Activated naive CD4-positive, alpha-beta T cell treated with anti-CD3 and anti-CD28 coated beads for 36 hours (primary cell): Measurements from ENCODE around the gene STUM. TPM values are rescaled to one million over a fixed set of nuclear protein-coding genes. Genes with fewer than 3 reads are reported as not detected.

Experiments used
- CTCF ChIA-PET: fragments of 350-600 bp; sonication (Branson Sonifier 250); formaldehyde crosslinking; loops from one replicate; lab custom pipeline; 2021; ENCODE audit warnings: antibody characterized with exemption; lab: Charles Lee
- DNase-seq: peaks from one replicate; pipeline ENCODE4 v3.0.0-alpha.2; 2020
- H3K27ac Mint-ChIP-seq: one replicate; pipeline ENCODE4 v1.8.0; 2021; ENCODE audit warnings: mild to moderate bottlenecking, mixed read lengths
- H3K27me3 Mint-ChIP-seq: one replicate; pipeline ENCODE4 v1.8.0; 2021; ENCODE audit warnings: low read depth, mixed read lengths
- H3K36me3 Mint-ChIP-seq: one replicate; pipeline ENCODE4 v1.8.0; 2021; ENCODE audit warnings: low read depth, mixed read lengths
- H3K4me1 Mint-ChIP-seq: one replicate; pipeline ENCODE4 v1.8.0; 2021; ENCODE audit warnings: low read depth, mixed read lengths
- H3K4me3 Mint-ChIP-seq: one replicate; pipeline ENCODE4 v1.8.0; 2021; ENCODE audit warnings: mild to moderate bottlenecking, moderate library complexity, mixed read lengths
- H3K9me3 Mint-ChIP-seq: one replicate; pipeline ENCODE4 v1.8.0; 2021; ENCODE audit warnings: mixed read lengths
- intact Hi-C: fragments of 100-400 bp; cut with micrococcal nuclease; formaldehyde crosslinking; loops from one replicate; pipeline ENCODE4 v1.15.1; 2023
- total RNA-seq, 2 experiments: library from RNA; stranded (reverse); gene quantifications; one replicate each; pipeline ENCODE4 v1.2.3, GENCODE V29; 2021

STUM gene
- total RNA-seq, 2 experiments from 2014 or later = not detected

GRCh38 chr1:226552061-226552460 is 3.5 kb downstream of the STUM start:
- peaks cover 53% of the 10 kb centered on the region for H3K27me3 Mint-ChIP-seq
- H3K27ac Mint-ChIP-seq = no peak overlapping the region
- no peak for DNase-seq
- H3K4me1 Mint-ChIP-seq = peaks cover 10% of the 10 kb centered on the region
- CTCF ChIA-PET = no interaction called here
- H3K9me3 Mint-ChIP-seq = no peaks in the 10 kb centered on the region
- intact Hi-C loops = no loop called here
- no peaks in the 10 kb centered on the region for H3K36me3 Mint-ChIP-seq
- H3K4me3 Mint-ChIP-seq = no peak overlapping the region

GRCh38 chr1:226553266-226553923 is 4.8 kb downstream of the STUM start:
- no peaks in the 10 kb centered on the region for H3K9me3 Mint-ChIP-seq
- no peak for DNase-seq
- no peak overlapping the region for H3K27ac Mint-ChIP-seq
- peaks cover 53% of the 10 kb centered on the region for H3K27me3 Mint-ChIP-seq
- no peaks in the 10 kb centered on the region for H3K36me3 Mint-ChIP-seq
- intact Hi-C loops = no loop called here
- H3K4me3 Mint-ChIP-seq = no peak overlapping the region
- CTCF ChIA-PET = interaction anchor here (0.7 kb wide), 1 partner anchor 47 kb away, joined by 3 read pairs; no protein-coding TSS in a partner anchor
- H3K4me1 Mint-ChIP-seq = peaks cover 10% of the 10 kb centered on the region

GRCh38 chr1:226553924-226554282 is 5.3 kb downstream of the STUM start:
- CTCF ChIA-PET = no interaction called here
- H3K36me3 Mint-ChIP-seq = no peaks in the 10 kb centered on the region
- no peak for DNase-seq
- peaks cover 10% of the 10 kb centered on the region for H3K4me1 Mint-ChIP-seq
- peaks cover 53% of the 10 kb centered on the region for H3K27me3 Mint-ChIP-seq
- no peak overlapping the region for H3K27ac Mint-ChIP-seq
- no peak overlapping the region for H3K4me3 Mint-ChIP-seq
- H3K9me3 Mint-ChIP-seq = no peaks in the 10 kb centered on the region
- intact Hi-C loops = no loop called here

GRCh38 chr1:226555092-226555491 is 6.5 kb downstream of the STUM start:
- intact Hi-C loops = no loop called here
- no peaks in the 10 kb centered on the region for H3K9me3 Mint-ChIP-seq
- H3K4me1 Mint-ChIP-seq = peaks cover 3% of the 10 kb centered on the region
- H3K27ac Mint-ChIP-seq = no peak overlapping the region
- peaks cover 46% of the 10 kb centered on the region for H3K27me3 Mint-ChIP-seq
- CTCF ChIA-PET = interaction anchor here (0.7 kb wide), 1 partner anchor 9 kb away, joined by 3 read pairs; no protein-coding TSS in a partner anchor
- H3K36me3 Mint-ChIP-seq = no peaks in the 10 kb centered on the region
- H3K4me3 Mint-ChIP-seq = no peak overlapping the region
- DNase-seq = no peak

- CTCF ChIA-PET = no interaction called here
- no peak overlapping the region for H3K4me3 Mint-ChIP-seq
- no peaks in the 10 kb centered on the region for H3K4me1 Mint-ChIP-seq
- intact Hi-C loops = no loop called here
- no peak overlapping the region for H3K27ac Mint-ChIP-seq
- peaks cover 30% of the 10 kb centered on the region for H3K27me3 Mint-ChIP-seq
- H3K36me3 Mint-ChIP-seq = no peaks in the 10 kb centered on the region
- no peak for DNase-seq
- no peaks in the 10 kb centered on the region for H3K9me3 Mint-ChIP-seq
Measured at GRCh38 chr1:226557424-226557823, 8.9 kb downstream of the STUM start.

GRCh38 chr1:226558036-226558650 is 9.6 kb downstream of the STUM start:
- H3K27ac Mint-ChIP-seq = no peak overlapping the region
- peaks cover 24% of the 10 kb centered on the region for H3K27me3 Mint-ChIP-seq
- intact Hi-C loops = no loop called here
- no peaks in the 10 kb centered on the region for H3K36me3 Mint-ChIP-seq
- CTCF ChIA-PET = interaction anchor here (0.5 kb wide), 2 partner anchors 114 to 159 kb away, joined by 3 to 8 read pairs; no protein-coding TSS in a partner anchor
- H3K4me3 Mint-ChIP-seq = no peak overlapping the region
- H3K9me3 Mint-ChIP-seq = no peaks in the 10 kb centered on the region
- no peak for DNase-seq
- no peaks in the 10 kb centered on the region for H3K4me1 Mint-ChIP-seq

GRCh38 chr1:226560243-226560642 is 11.7 kb downstream of the STUM start:
- Mint-ChIP-seq H3K9me3 (no peaks in the 10 kb centered on the region), H3K36me3 (no peaks in the 10 kb centered on the region), H3K4me1 (no peaks in the 10 kb centered on the region), H3K4me3 (no peak overlapping the region), H3K27ac (no peak overlapping the region), H3K27me3 (peaks cover 7% of the 10 kb centered on the region)
- CTCF ChIA-PET = interaction anchor here (1.1 kb wide), 1 partner anchor 14 kb away, joined by 3 read pairs; no protein-coding TSS in a partner anchor
- intact Hi-C loops = no loop called here
- no peak for DNase-seq

GRCh38 chr1:226562989-226563388 is 14.4 kb downstream of the STUM start:
- intact Hi-C loops = no loop called here
- Mint-ChIP-seq H3K27ac (no peak overlapping the region), H3K4me1 (no peaks in the 10 kb centered on the region), H3K4me3 (no peak overlapping the region), H3K36me3 (no peaks in the 10 kb centered on the region), H3K27me3 (no peaks in the 10 kb centered on the region), H3K9me3 (no peaks in the 10 kb centered on the region)
- DNase-seq = no peak
- CTCF ChIA-PET = interaction anchor here (1.9 kb wide), 1 partner anchor 15 kb away, joined by 4 read pairs; no protein-coding TSS in a partner anchor

- Mint-ChIP-seq H3K4me3 (no peak overlapping the region), H3K9me3 (no peaks in the 10 kb centered on the region)
- CTCF ChIA-PET = no interaction called here
Measured at GRCh38 chr1:226563666-226564065, 15.1 kb downstream of the STUM start.

GRCh38 chr1:226565476-226565875 is 16.9 kb downstream of the STUM start:
- H3K36me3 Mint-ChIP-seq = no peaks in the 10 kb centered on the region
- CTCF ChIA-PET = no interaction called here
- H3K9me3 Mint-ChIP-seq = no peaks in the 10 kb centered on the region
- no peaks in the 10 kb centered on the region for H3K27me3 Mint-ChIP-seq
- DNase-seq = no peak
- no peak overlapping the region for H3K27ac Mint-ChIP-seq
- intact Hi-C loops = no loop called here
- no peaks in the 10 kb centered on the region for H3K4me1 Mint-ChIP-seq
- H3K4me3 Mint-ChIP-seq = no peak overlapping the region

More at GRCh38 chr1:226563666-226564065, 15.1 kb downstream of the STUM start:
- Mint-ChIP-seq H3K27me3 (no peaks in the 10 kb centered on the region), H3K4me1 (no peaks in the 10 kb centered on the region), H3K36me3 (no peaks in the 10 kb centered on the region), H3K27ac (no peak overlapping the region)
- no peak for DNase-seq
- intact Hi-C loops = no loop called here

GRCh38 chr1:226566234-226566633 is 17.7 kb downstream of the STUM start:
- H3K27ac Mint-ChIP-seq = no peak overlapping the region
- H3K4me1 Mint-ChIP-seq = no peaks in the 10 kb centered on the region
- no peak for DNase-seq
- no peak overlapping the region for H3K4me3 Mint-ChIP-seq
- H3K27me3 Mint-ChIP-seq = no peaks in the 10 kb centered on the region
- CTCF ChIA-PET = no interaction called here
- intact Hi-C loops = no loop called here
- no peaks in the 10 kb centered on the region for H3K9me3 Mint-ChIP-seq
- H3K36me3 Mint-ChIP-seq = no peaks in the 10 kb centered on the region

GRCh38 chr1:226566760-226567159 is 18.2 kb downstream of the STUM start:
- Mint-ChIP-seq H3K27me3 (no peaks in the 10 kb centered on the region), H3K9me3 (no peaks in the 10 kb centered on the region), H3K4me3 (no peak overlapping the region), H3K4me1 (no peaks in the 10 kb centered on the region), H3K27ac (no peak overlapping the region), H3K36me3 (no peaks in the 10 kb centered on the region)
- CTCF ChIA-PET = no interaction called here
- intact Hi-C loops = no loop called here
- DNase-seq = no peak
